K562 (cell line): Measurements from ENCODE around the gene ABHD1. TPM values are rescaled to one million over a fixed set of nuclear protein-coding genes. Genes with fewer than 3 reads are reported as not detected.

Experiments used
- ELF2 ChIP-seq: fragments of 250-450 bp; sonication (Bioruptor Pico); IDR thresholded peaks from 2 replicates; pipeline ENCODE4 v1.5.0; 2021; ENCODE audit warnings: mild to moderate bottlenecking
- ERF ChIP-seq: fragments of 450-650 bp; formaldehyde crosslinking; IDR thresholded peaks from 2 replicates; pipeline ENCODE4 v1.4.0; 2020; ENCODE audit warnings: mild to moderate bottlenecking, mixed read lengths
- GATA2 ChIP-seq: sonication (generic); formaldehyde crosslinking; IDR thresholded peaks from 2 replicates; pipeline ENCODE4 v1.4.0; 2020; ENCODE audit warnings: mild to moderate bottlenecking, missing genetic modification reagents
- IRF2 ChIP-seq: sonication (generic); formaldehyde crosslinking; IDR thresholded peaks from 2 replicates; pipeline ENCODE4 v1.8.1; 2022; ENCODE audit warnings: mild to moderate bottlenecking, missing genetic modification reagents
- JUN ChIP-seq, 2 experiments: sonication (generic) in 1 of 2; formaldehyde crosslinking in 1 of 2; IDR thresholded peaks; 2 replicates each; pipeline versions ENCODE4 v1.6.1 to v1.8.0; 2012 to 2022; ENCODE audit warnings: borderline replicate concordance in 2 of 2, mild to moderate bottlenecking in 2 of 2, improper control_type of control experiment in 1 of 2, low read depth in 1 of 2, low read length in 1 of 2, missing genetic modification reagents in 1 of 2
- KLF13 ChIP-seq: fragments of 450-650 bp; IDR thresholded peaks from 2 replicates; pipeline ENCODE4 v1.6.1; 2016; ENCODE audit warnings: missing genetic modification characterization, low read depth, mild to moderate bottlenecking, missing compliant biosample characterization, moderate library complexity, borderline replicate concordance
- POLR2B ChIP-seq: fragments of 450-650 bp; IDR thresholded peaks from 2 replicates; pipeline ENCODE4 v1.6.1; 2018; ENCODE audit warnings: low read depth; ENCODE audit not compliant: partially characterized antibody
- ZNF551 ChIP-seq: fragments of 250-450 bp; sonication (Bioruptor Pico); IDR thresholded peaks from 2 replicates; pipeline ENCODE4 v1.5.0; 2021; ENCODE audit warnings: mild to moderate bottlenecking, moderate library complexity
- polyA plus RNA-seq, 8 experiments: library from polyadenylated mRNA; depleted of rRNA in 4 of 8; stranded (reverse) in 5 of 8; unstranded in 3 of 8; fragments of >200 nt; fragmentation: Nextera tagmentation in 2 of 8; fragmentation: Illumina TruSeq in 1 of 8; extraction: Ambion mirVana in 2 of 8; extraction: Trizol in 1 of 8; gene quantifications; 2 replicates each; pipeline versions ENCODE4 v1.2.1 to v1.2.3, GENCODE V29; 2011 to 2014; ENCODE audit warnings: inconsistent platforms in 1 of 8, missing spikeins in 1 of 8
- total RNA-seq, 7 experiments: library from RNA; depleted of rRNA in 6 of 7; stranded (reverse); fragments of >200 nt in 6 of 7; fragmentation: Illumina TruSeq in 2 of 7; extraction: Trizol in 2 of 7; gene quantifications; 2 replicates each; pipeline versions ENCODE4 v1.2.1 to v1.2.3, GENCODE V29; 2011 to 2021; ENCODE audit warnings: low replicate concordance in 1 of 7
- TF ChIP-seq, protein P1 (sequence below): fragments of 450-650 bp; IDR thresholded peaks from 2 replicates; pipeline ENCODE4 v1.6.1; 2018; ENCODE audit not compliant: partially characterized antibody
- TF ChIP-seq, protein P2 (sequence below): fragments of 250-450 bp; sonication (Bioruptor Pico); IDR thresholded peaks from 2 replicates; pipeline ENCODE4 v1.8.0; 2022; ENCODE audit warnings: inconsistent platforms, mild to moderate bottlenecking, moderate library complexity, borderline replicate concordance
- TF ChIP-seq, protein P3 (sequence below): fragments of 450-650 bp; IDR thresholded peaks from 2 replicates; pipeline ENCODE4 v1.7.1; 2018; ENCODE audit warnings: mild to moderate bottlenecking, low read depth; ENCODE audit not compliant: partially characterized antibody
- TF ChIP-seq, protein P4 (sequence below): fragments of 450-650 bp; IDR thresholded peaks from 2 replicates; pipeline ENCODE4 v1.6.1; 2014; ENCODE audit warnings: low read depth, mild to moderate bottlenecking, moderate library complexity, borderline replicate concordance
- TF ChIP-seq, protein P5 (sequence below): fragments of 450-650 bp; IDR thresholded peaks from 2 replicates; pipeline ENCODE4 v1.6.1; 2016; ENCODE audit warnings: borderline replicate concordance

Gene ABHD1
- total and polyA plus RNA-seq, 9 of the 15 experiments (the other 6 are each of a cell fraction or from before 2014, with no cell fraction given): 0.10 to 0.16 (median 0.11) TPM; not detected in 5

DNA sequence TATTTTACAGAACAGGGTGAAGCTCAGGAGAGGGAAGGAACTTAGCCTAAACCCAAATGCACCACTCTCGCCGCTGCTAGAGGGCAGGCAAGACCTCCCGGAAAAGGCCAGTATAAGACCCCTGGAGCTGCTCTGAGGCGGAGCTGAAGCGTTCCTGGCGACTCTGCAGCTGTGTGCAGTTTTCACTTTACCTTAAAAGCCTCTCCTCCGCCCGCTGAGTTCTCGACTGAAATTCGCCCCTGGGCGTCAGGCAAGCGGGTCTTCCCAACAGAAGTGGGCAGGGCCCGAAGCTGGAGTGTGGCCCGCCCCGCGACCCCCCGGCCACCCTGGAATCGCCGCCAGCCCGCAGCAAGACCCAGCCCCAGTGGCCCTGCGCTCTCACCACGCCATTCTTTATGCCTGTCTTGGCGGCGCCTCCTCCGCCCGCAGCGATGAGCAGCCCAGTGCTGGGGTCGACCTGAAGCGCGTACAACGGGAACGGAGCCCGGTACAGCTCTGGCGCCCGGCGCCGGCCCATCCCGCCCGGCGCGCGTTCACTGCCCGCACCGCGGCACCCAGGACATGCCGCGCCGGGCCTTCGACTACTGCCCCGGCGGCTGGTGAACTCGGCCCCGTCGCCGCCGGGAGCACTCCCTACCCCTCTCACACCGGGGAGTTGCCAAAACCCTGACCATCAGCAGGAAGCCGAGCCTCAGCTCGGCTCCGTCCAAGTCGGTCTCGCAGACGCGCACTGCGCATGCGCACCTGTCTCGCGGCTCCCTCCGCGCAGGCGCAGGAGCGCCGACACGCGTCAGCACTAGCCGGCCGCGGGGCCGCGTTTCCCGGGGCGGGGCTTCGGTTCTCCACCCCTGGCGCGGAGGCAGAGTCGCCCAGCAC is 10.5 kb downstream of the ABHD1 start, which contains the start of gene PREB (continued):
- TF ChIP-seq GATA2 (CRISPR knock-in tag) (no peak), ELF2 (CRISPR knock-in tag) (peak; percentile 47; the same call in 1 of the 2 replicates), POLR2B (peak; percentile 99), JUN (IDR thresholded peaks at IDR 0.05; ENCODE audit: borderline replicate concordance, low read depth, low read length) (no peak), JUN (CRISPR knock-in tag; IDR thresholded peaks at IDR 0.05; ENCODE audit: borderline replicate concordance) (0 out of 2 replicates have a peak, but pooled peaks have one; percentile 37), ZNF551 (CRISPR knock-in tag) (no peak), KLF13 (tag) (no peak), ERF (0 out of 2 replicates have a peak, but pooled peaks have one; percentile 36), IRF2 (CRISPR knock-in tag) (no peak)
- TF ChIP-seq, protein P1, sequence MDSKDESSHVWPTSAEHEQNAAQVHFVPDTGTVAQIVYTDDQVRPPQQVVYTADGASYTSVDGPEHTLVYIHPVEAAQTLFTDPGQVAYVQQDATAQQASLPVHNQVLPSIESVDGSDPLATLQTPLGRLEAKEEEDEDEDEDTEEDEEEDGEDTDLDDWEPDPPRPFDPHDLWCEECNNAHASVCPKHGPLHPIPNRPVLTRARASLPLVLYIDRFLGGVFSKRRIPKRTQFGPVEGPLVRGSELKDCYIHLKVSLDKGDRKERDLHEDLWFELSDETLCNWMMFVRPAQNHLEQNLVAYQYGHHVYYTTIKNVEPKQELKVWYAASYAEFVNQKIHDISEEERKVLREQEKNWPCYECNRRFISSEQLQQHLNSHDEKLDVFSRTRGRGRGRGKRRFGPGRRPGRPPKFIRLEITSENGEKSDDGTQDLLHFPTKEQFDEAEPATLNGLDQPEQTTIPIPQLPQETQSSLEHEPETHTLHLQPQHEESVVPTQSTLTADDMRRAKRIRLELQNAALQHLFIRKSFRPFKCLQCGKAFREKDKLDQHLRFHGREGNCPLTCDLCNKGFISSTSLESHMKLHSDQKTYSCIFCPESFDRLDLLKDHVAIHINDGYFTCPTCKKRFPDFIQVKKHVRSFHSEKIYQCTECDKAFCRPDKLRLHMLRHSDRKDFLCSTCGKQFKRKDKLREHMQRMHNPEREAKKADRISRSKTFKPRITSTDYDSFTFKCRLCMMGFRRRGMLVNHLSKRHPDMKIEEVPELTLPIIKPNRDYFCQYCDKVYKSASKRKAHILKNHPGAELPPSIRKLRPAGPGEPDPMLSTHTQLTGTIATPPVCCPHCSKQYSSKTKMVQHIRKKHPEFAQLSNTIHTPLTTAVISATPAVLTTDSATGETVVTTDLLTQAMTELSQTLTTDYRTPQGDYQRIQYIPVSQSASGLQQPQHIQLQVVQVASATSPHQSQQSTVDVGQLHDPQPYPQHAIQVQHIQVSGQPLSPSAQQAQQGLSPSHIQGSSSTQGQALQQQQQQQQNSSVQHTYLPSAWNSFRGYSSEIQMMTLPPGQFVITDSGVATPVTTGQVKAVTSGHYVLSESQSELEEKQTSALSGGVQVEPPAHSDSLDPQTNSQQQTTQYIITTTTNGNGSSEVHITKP: peak; percentile 8
- TF ChIP-seq, protein P2, sequence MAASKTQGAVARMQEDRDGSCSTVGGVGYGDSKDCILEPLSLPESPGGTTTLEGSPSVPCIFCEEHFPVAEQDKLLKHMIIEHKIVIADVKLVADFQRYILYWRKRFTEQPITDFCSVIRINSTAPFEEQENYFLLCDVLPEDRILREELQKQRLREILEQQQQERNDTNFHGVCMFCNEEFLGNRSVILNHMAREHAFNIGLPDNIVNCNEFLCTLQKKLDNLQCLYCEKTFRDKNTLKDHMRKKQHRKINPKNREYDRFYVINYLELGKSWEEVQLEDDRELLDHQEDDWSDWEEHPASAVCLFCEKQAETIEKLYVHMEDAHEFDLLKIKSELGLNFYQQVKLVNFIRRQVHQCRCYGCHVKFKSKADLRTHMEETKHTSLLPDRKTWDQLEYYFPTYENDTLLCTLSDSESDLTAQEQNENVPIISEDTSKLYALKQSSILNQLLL (CRISPR knock-in tag): no peak
- TF ChIP-seq, protein P3, sequence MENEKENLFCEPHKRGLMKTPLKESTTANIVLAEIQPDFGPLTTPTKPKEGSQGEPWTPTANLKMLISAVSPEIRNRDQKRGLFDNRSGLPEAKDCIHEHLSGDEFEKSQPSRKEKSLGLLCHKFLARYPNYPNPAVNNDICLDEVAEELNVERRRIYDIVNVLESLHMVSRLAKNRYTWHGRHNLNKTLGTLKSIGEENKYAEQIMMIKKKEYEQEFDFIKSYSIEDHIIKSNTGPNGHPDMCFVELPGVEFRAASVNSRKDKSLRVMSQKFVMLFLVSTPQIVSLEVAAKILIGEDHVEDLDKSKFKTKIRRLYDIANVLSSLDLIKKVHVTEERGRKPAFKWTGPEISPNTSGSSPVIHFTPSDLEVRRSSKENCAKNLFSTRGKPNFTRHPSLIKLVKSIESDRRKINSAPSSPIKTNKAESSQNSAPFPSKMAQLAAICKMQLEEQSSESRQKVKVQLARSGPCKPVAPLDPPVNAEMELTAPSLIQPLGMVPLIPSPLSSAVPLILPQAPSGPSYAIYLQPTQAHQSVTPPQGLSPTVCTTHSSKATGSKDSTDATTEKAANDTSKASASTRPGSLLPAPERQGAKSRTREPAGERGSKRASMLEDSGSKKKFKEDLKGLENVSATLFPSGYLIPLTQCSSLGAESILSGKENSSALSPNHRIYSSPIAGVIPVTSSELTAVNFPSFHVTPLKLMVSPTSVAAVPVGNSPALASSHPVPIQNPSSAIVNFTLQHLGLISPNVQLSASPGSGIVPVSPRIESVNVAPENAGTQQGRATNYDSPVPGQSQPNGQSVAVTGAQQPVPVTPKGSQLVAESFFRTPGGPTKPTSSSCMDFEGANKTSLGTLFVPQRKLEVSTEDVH: no peak
- TF ChIP-seq, protein P4, sequence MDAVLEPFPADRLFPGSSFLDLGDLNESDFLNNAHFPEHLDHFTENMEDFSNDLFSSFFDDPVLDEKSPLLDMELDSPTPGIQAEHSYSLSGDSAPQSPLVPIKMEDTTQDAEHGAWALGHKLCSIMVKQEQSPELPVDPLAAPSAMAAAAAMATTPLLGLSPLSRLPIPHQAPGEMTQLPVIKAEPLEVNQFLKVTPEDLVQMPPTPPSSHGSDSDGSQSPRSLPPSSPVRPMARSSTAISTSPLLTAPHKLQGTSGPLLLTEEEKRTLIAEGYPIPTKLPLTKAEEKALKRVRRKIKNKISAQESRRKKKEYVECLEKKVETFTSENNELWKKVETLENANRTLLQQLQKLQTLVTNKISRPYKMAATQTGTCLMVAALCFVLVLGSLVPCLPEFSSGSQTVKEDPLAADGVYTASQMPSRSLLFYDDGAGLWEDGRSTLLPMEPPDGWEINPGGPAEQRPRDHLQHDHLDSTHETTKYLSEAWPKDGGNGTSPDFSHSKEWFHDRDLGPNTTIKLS: peak; percentile 74; the same call in 1 of the 2 replicates
- TF ChIP-seq, protein P5, sequence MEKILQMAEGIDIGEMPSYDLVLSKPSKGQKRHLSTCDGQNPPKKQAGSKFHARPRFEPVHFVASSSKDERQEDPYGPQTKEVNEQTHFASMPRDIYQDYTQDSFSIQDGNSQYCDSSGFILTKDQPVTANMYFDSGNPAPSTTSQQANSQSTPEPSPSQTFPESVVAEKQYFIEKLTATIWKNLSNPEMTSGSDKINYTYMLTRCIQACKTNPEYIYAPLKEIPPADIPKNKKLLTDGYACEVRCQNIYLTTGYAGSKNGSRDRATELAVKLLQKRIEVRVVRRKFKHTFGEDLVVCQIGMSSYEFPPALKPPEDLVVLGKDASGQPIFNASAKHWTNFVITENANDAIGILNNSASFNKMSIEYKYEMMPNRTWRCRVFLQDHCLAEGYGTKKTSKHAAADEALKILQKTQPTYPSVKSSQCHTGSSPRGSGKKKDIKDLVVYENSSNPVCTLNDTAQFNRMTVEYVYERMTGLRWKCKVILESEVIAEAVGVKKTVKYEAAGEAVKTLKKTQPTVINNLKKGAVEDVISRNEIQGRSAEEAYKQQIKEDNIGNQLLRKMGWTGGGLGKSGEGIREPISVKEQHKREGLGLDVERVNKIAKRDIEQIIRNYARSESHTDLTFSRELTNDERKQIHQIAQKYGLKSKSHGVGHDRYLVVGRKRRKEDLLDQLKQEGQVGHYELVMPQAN: peak; percentile 26; the same call in 1 of the 2 replicates
